ENCODE measurements around the gene ITGB4.

Gene ITGB4

GRCh38 chr17:75731716-75732498 is 10.6 kb downstream of the ITGB4 start:
- no peak for DNase-seq (ENCODE audit: low read depth)

- no peak for DNase-seq (ENCODE audit: low read depth)
These were observed 12.2 kb downstream of the ITGB4 start for GRCh38 chr17:75733471-75733870.

- DNase-seq (ENCODE audit: low read depth), result no peak
These were observed 13.5 kb downstream of the ITGB4 start for GRCh38 chr17:75734674-75735294.

- no peak for DNase-seq (ENCODE audit: low read depth)
These were observed 15.0 kb downstream of the ITGB4 start for GRCh38 chr17:75736173-75736835.

- DNase-seq (ENCODE audit: low read depth), result no peak
These were observed 16.1 kb downstream of the ITGB4 start for GRCh38 chr17:75737133-75737962.

- DNase-seq (ENCODE audit: low read depth), result no peak
These were observed 17.1 kb downstream of the ITGB4 start for GRCh38 chr17:75738218-75738802.

GRCh38 chr17:75739174-75739573 is 17.9 kb downstream of the ITGB4 start:
- DNase-seq (ENCODE audit: low read depth), result no peak

GRCh38 chr17:75739801-75740200 is 18.5 kb downstream of the ITGB4 start:
- no peak for DNase-seq (ENCODE audit: low read depth)

- DNase-seq (ENCODE audit: low read depth), result no peak
These were observed 19.0 kb downstream of the ITGB4 start for GRCh38 chr17:75740215-75740614.

GRCh38 chr17:75740631-75741077 is 19.4 kb downstream of the ITGB4 start:
- no peak for DNase-seq (ENCODE audit: low read depth)

GRCh38 chr17:75742337-75742736 is 21.1 kb downstream of the ITGB4 start:
- DNase-seq (ENCODE audit: low read depth), result no peak

- no peak for DNase-seq (ENCODE audit: low read depth)
These were observed 22.5 kb downstream of the ITGB4 start for GRCh38 chr17:75743625-75744206.

GRCh38 chr17:75748706-75749105 is 27.4 kb downstream of the ITGB4 start:
- no peak for DNase-seq (ENCODE audit: low read depth)

GRCh38 chr17:75749545-75750389 is 28.5 kb downstream of the ITGB4 start:
- no peak for DNase-seq (ENCODE audit: low read depth)

- no peak for DNase-seq (ENCODE audit: low read depth)
These were observed 29.6 kb downstream of the ITGB4 start for GRCh38 chr17:75750661-75751423.

- DNase-seq (ENCODE audit: low read depth), result no peak
These were observed 30.6 kb downstream of the ITGB4 start for GRCh38 chr17:75751676-75752404.

GRCh38 chr17:75752405-75752709 is 31.1 kb downstream of the ITGB4 start:
- no peak for DNase-seq (ENCODE audit: low read depth)

GRCh38 chr17:75752802-75753513 is 31.7 kb downstream of the ITGB4 start:
- no peak for DNase-seq (ENCODE audit: low read depth)

Measured in HS-5 (cell line).